Umbilical cord (tissue), 1 donor: ENCODE results near the gene XCL1. TPM values are rescaled to one million over a fixed set of nuclear protein-coding genes. Genes with fewer than 3 reads are reported as not detected.

Experiments
- total RNA-seq: library from RNA; depleted of rRNA; stranded (reverse); fragments of >200 nt; gene quantifications from one replicate; pipeline ENCODE4 v1.2.3, GENCODE V29; 2014; ENCODE audit warnings: low replicate concordance; ENCODE audit not compliant: insufficient read depth

Gene XCL1
- total RNA-seq, 1 donor from 2014 or later: 6.5 TPM

Other genes starting within 250 kb of the XCL1 start
- not detected for gene XCL2, start 32.6 kb upstream of the XCL1 start, total RNA-seq
- gene DPT, start 152.6 kb downstream of the XCL1 start, total RNA-seq: 202 TPM